Activated T-cell treated with anti-CD3 and anti-CD28 coated beads, Interleukin-2, amount 50 U/mL, for 4 hours (primary cell): ENCODE results near the gene TDRD6. TPM values are rescaled to one million over a fixed set of nuclear protein-coding genes. Genes with fewer than 3 reads are reported as not detected.

Source experiments
- ATAC-seq, 2 donors: fragments of 200-7000 bp; cut with Tn5 transposase; one replicate each; pipeline ENCODE4 v1.10.0; 2021
- DNase-seq: peaks from one replicate; pipeline ENCODE4 v3.0.0-alpha.2; 2020
- H3K27me3 Mint-ChIP-seq: one replicate; pipeline ENCODE4 v1.8.0; 2021; ENCODE audit warnings: low read depth, mixed read lengths
- H3K36me3 Mint-ChIP-seq: one replicate; pipeline ENCODE4 v1.8.0; 2022; ENCODE audit warnings: mixed read lengths; ENCODE audit not compliant: insufficient read depth
- H3K4me1 Mint-ChIP-seq: one replicate; pipeline ENCODE4 v1.8.0; 2021; ENCODE audit warnings: low read depth, mixed read lengths
- H3K4me3 Mint-ChIP-seq: one replicate; pipeline ENCODE4 v1.8.0; 2021; ENCODE audit warnings: mild to moderate bottlenecking, moderate library complexity, mixed read lengths
- H3K9me3 Mint-ChIP-seq: one replicate; pipeline ENCODE4 v1.8.0; 2021; ENCODE audit warnings: mixed read lengths
- total RNA-seq, 3 donors: library from RNA; stranded (reverse); gene quantifications; one replicate each; pipeline ENCODE4 v1.2.1, GENCODE V29; 2021

The TDRD6 gene
- total RNA-seq, 3 donors from 2014 or later, result not detected

- Mint-ChIP-seq H3K4me3 (no peak overlapping the region), H3K36me3 (no peaks in the 10 kb centered on the region), H3K27me3 (peaks cover 50% of the 10 kb centered on the region), H3K9me3 (no peaks in the 10 kb centered on the region), H3K4me1 (peaks cover 12% of the 10 kb centered on the region)
- DNase-seq (no peak), ATAC-seq (no peak)
Measured at GRCh38 chr6:46655803-46656202, 31.9 kb upstream of the TDRD6 start.

GRCh38 chr6:46657642-46658041 is 30.0 kb upstream of the TDRD6 start:
- ATAC-seq (no peak), DNase-seq (no peak)
- H3K27me3 Mint-ChIP-seq, result peaks cover 36% of the 10 kb centered on the region
- H3K4me3 Mint-ChIP-seq, result no peak overlapping the region
- H3K4me1 Mint-ChIP-seq, result peaks cover 6% of the 10 kb centered on the region
- H3K9me3 Mint-ChIP-seq, result no peaks in the 10 kb centered on the region
- H3K36me3 Mint-ChIP-seq, result no peaks in the 10 kb centered on the region

- Mint-ChIP-seq H3K9me3 (no peaks in the 10 kb centered on the region), H3K4me1 (no peaks in the 10 kb centered on the region), H3K27me3 (peaks cover 6% of the 10 kb centered on the region), H3K36me3 (no peaks in the 10 kb centered on the region), H3K4me3 (no peak overlapping the region)
- DNase-seq, result no peak
- no peak for ATAC-seq
Measured at GRCh38 chr6:46661483-46661882, 26.2 kb upstream of the TDRD6 start.

GRCh38 chr6:46667377-46667776 is 20.3 kb upstream of the TDRD6 start:
- Mint-ChIP-seq H3K4me3 (no peak overlapping the region), H3K27me3 (no peaks in the 10 kb centered on the region), H3K4me1 (no peaks in the 10 kb centered on the region), H3K36me3 (no peaks in the 10 kb centered on the region), H3K9me3 (no peaks in the 10 kb centered on the region)
- no peak for DNase-seq
- no peak for ATAC-seq

DNA sequence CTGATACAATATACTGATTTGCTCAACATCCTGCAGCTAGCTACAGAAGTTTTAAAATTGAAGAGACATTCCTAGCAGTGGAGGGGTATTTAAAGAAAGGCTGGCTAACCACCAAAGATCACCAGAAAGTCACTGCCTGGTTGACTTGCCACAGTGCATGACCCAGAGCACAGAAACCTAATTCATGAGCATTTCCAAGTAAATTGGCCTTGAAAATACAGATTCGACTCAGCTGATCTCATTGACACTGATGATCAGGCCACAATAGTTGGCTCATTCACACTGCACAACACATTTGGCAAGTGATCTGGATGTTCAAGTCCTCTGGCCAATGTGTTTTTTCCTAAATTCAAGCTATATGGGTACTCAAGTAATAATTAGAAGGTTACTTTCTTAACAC is 13.3 kb upstream of the TDRD6 start:
- Mint-ChIP-seq H3K9me3 (no peaks in the 10 kb centered on the region), H3K4me1 (no peaks in the 10 kb centered on the region)
- ATAC-seq, result no peak

GRCh38 chr6:46676604-46677313 is 10.9 kb upstream of the TDRD6 start:
- no peaks in the 10 kb centered on the region for H3K27me3 Mint-ChIP-seq
- H3K4me3 Mint-ChIP-seq, result no peak overlapping the region
- ATAC-seq, result no peak
- H3K9me3 Mint-ChIP-seq, result no peaks in the 10 kb centered on the region
- H3K4me1 Mint-ChIP-seq, result no peaks in the 10 kb centered on the region
- DNase-seq, result no peak
- H3K36me3 Mint-ChIP-seq, result no peaks in the 10 kb centered on the region

More for the DNA sequence above, 13.3 kb upstream of the TDRD6 start:
- DNase-seq, result no peak
- H3K4me3 Mint-ChIP-seq, result no peak overlapping the region
- no peaks in the 10 kb centered on the region for H3K36me3 Mint-ChIP-seq
- no peaks in the 10 kb centered on the region for H3K27me3 Mint-ChIP-seq

DNA sequence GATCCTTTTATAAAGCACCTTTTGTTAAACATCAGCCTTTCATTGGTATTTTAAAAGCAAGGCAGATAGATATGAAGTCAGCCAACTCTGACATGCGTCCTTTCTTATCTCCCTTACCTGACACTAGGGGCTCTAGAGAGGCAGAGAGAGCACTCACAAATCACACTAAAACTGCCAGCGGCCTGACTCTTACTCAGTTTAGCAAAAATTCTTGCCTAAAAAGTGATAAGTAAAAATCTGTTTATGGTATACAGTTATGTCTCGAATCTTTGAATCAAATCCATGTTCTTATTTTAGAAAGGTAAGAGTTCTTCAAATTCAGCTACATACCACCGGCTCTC is 10.4 kb upstream of the TDRD6 start:
- Mint-ChIP-seq H3K4me3 (no peak overlapping the region), H3K36me3 (no peaks in the 10 kb centered on the region), H3K9me3 (no peaks in the 10 kb centered on the region), H3K4me1 (no peaks in the 10 kb centered on the region), H3K27me3 (no peaks in the 10 kb centered on the region)
- no peak for ATAC-seq
- no peak for DNase-seq

- ATAC-seq (no peak), DNase-seq (no peak)
- no peaks in the 10 kb centered on the region for H3K4me1 Mint-ChIP-seq
- H3K9me3 Mint-ChIP-seq, result no peaks in the 10 kb centered on the region
- H3K27me3 Mint-ChIP-seq, result no peaks in the 10 kb centered on the region
- H3K4me3 Mint-ChIP-seq, result no peak overlapping the region
- H3K36me3 Mint-ChIP-seq, result no peaks in the 10 kb centered on the region
Measured at GRCh38 chr6:46684771-46685170, 2.9 kb upstream of the TDRD6 start.

GRCh38 chr6:46688117-46688965 is 656 bp downstream of the TDRD6 start:
- H3K27me3 Mint-ChIP-seq, result no peaks in the 10 kb centered on the region
- H3K4me1 Mint-ChIP-seq, result no peaks in the 10 kb centered on the region
- no peak overlapping the region for H3K4me3 Mint-ChIP-seq
- no peaks in the 10 kb centered on the region for H3K36me3 Mint-ChIP-seq
- H3K9me3 Mint-ChIP-seq, result no peaks in the 10 kb centered on the region
- DNase-seq (no peak), ATAC-seq (no peak)

GRCh38 chr6:46688966-46689335 is 1.3 kb downstream of the TDRD6 start:
- ATAC-seq (no peak), DNase-seq (no peak)
- Mint-ChIP-seq H3K27me3 (peaks cover 3% of the 10 kb centered on the region), H3K4me1 (no peaks in the 10 kb centered on the region), H3K4me3 (no peak overlapping the region), H3K9me3 (no peaks in the 10 kb centered on the region), H3K36me3 (no peaks in the 10 kb centered on the region)

DNA sequence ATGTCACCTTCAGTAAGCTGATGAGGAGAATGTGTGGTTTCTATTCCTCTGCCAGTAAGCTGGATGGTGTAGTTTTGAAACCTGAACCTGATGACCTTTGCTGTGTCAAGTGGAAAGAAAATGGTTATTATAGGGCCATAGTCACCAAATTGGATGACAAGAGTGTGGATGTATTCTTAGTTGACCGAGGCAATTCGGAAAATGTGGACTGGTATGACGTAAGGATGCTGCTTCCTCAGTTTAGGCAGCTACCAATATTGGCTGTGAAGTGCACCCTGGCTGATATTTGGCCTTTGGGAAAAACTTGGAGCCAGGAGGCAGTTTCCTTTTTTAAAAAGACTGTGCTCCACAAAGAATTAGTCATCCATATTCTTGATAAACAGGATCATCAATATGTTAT is 2.0 kb downstream of the TDRD6 start:
- H3K4me1 Mint-ChIP-seq, result no peaks in the 10 kb centered on the region
- no peaks in the 10 kb centered on the region for H3K36me3 Mint-ChIP-seq
- ATAC-seq, result no peak
- H3K4me3 Mint-ChIP-seq, result no peak overlapping the region
- H3K9me3 Mint-ChIP-seq, result no peaks in the 10 kb centered on the region
- peaks cover 3% of the 10 kb centered on the region for H3K27me3 Mint-ChIP-seq
- no peak for DNase-seq

GRCh38 chr6:46690141-46690755 is 2.6 kb downstream of the TDRD6 start:
- H3K9me3 Mint-ChIP-seq, result no peaks in the 10 kb centered on the region
- no peaks in the 10 kb centered on the region for H3K36me3 Mint-ChIP-seq
- peaks cover 3% of the 10 kb centered on the region for H3K27me3 Mint-ChIP-seq
- DNase-seq, result no peak
- H3K4me1 Mint-ChIP-seq, result no peaks in the 10 kb centered on the region
- ATAC-seq, result no peak
- H3K4me3 Mint-ChIP-seq, result no peak overlapping the region

DNA sequence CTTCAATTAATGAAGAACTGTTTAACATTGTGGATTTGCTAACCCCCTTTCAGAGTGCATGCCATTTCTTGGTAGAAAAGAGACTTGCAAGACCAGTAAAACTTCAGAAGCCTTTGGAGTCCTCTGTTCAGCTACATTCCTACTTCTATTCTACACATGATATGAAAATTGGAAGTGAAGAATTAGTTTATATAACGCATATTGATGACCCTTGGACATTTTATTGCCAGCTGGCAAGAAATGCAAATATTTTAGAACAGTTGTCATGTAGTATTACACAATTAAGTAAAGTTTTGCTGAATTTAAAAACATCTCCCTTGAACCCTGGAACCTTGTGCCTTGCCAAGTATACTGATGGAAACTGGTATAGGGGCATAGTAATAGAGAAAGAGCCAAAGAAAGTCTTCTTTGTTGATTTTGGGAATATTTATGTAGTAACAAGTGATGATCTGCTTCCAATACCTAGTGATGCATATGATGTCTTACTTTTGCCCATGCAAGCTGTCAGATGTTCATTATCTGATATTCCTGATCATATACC is 3.3 kb downstream of the TDRD6 start:
- Mint-ChIP-seq H3K27me3 (peaks cover 5% of the 10 kb centered on the region), H3K9me3 (no peaks in the 10 kb centered on the region), H3K4me1 (no peaks in the 10 kb centered on the region), H3K36me3 (no peaks in the 10 kb centered on the region), H3K4me3 (no peak overlapping the region)
- ATAC-seq, result no peak
- DNase-seq, result no peak

DNA sequence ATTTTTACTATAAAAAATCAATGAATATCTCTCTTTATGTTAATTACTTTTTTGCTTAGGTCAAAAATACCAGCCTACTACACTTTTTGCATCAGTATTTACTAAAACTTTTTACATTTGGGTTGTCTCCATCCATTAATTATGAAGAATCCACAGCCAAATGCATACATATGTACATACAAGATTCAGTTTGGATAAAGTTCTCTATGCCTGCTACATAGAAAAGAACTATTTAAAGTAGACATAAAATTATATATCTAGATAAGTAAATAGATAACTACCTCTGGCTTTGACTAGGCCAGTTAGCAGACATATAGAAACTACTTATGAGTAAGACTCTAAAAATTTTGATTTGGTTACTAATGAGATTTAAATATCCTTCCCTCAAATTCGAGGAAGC is 12.3 kb downstream of the TDRD6 start:
- ATAC-seq (no peak), DNase-seq (no peak)
- H3K9me3 Mint-ChIP-seq, result no peaks in the 10 kb centered on the region
- no peaks in the 10 kb centered on the region for H3K36me3 Mint-ChIP-seq
- no peaks in the 10 kb centered on the region for H3K4me1 Mint-ChIP-seq
- no peak overlapping the region for H3K4me3 Mint-ChIP-seq
- H3K27me3 Mint-ChIP-seq, result peaks cover 20% of the 10 kb centered on the region

DNA sequence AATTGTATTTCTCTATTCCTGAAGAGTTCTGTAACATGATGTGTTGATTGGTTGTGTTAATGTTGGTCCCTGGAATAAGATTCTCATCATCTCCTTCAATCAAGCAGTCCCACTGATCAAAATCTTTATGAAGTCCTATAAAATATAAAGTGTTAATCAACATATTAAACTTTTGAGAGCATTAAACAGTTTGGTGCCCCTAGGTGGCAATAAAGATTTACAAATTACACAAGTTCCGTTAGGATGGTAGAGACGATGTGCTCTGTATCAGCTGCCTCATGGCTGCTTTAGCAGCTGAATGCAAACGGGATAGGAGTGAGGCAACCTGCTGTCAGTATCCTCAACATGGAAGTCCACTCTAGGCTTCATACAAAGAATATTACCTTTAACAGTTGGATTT is 16.9 kb downstream of the TDRD6 start:
- Mint-ChIP-seq H3K36me3 (no peaks in the 10 kb centered on the region), H3K27me3 (peaks cover 25% of the 10 kb centered on the region), H3K9me3 (no peaks in the 10 kb centered on the region), H3K4me1 (no peaks in the 10 kb centered on the region), H3K4me3 (no peak overlapping the region)
- ATAC-seq, result no peak
- no peak for DNase-seq
